Liver (tissue), 9 donors: ENCODE data around the gene CEBPG. TPM values are rescaled to one million over a fixed set of nuclear protein-coding genes. Genes with fewer than 3 reads are reported as not detected.

ENCODE experiments used
- DNase-seq: peaks from one replicate; pipeline ENCODE4 v3.0.0-alpha.2; 2017; ENCODE audit warnings: low spot score
- H3K27ac ChIP-seq, 2 donors: one replicate each; pipeline ENCODE4 v1.7.0; 2013; ENCODE audit warnings: inconsistent platforms in 2 of 2, low read length in 2 of 2, control low read depth in 1 of 2, low read depth in 1 of 2, mild to moderate bottlenecking in 1 of 2
- H3K27me3 ChIP-seq, 4 donors: one replicate each; pipeline versions ENCODE4 v1.6.1 to v1.7.0; 2013; ENCODE audit warnings: low read length in 3 of 4, inconsistent platforms in 1 of 4, mild to moderate bottlenecking in 1 of 4, moderate library complexity in 1 of 4; ENCODE audit not compliant: control insufficient read depth in 4 of 4, insufficient read depth in 4 of 4
- H3K36me3 ChIP-seq, 4 donors: one replicate each; pipeline versions ENCODE4 v1.6.1 to v1.7.0; 2013; ENCODE audit warnings: low read length in 3 of 4, mild to moderate bottlenecking in 3 of 4, low read depth in 1 of 4, moderate library complexity in 1 of 4; ENCODE audit not compliant: control insufficient read depth in 4 of 4, insufficient read depth in 3 of 4
- H3K4me1 ChIP-seq, 4 donors: one replicate each; pipeline versions ENCODE4 v1.6.1 to v1.7.0; 2013; ENCODE audit warnings: low read length in 3 of 4, mild to moderate bottlenecking in 3 of 4, moderate library complexity in 1 of 4; ENCODE audit not compliant: control insufficient read depth in 4 of 4, insufficient read depth in 4 of 4
- H3K4me3 ChIP-seq, 3 donors: one replicate each; pipeline versions ENCODE4 v1.6.1 to v1.7.0; 2013; ENCODE audit warnings: low read length in 3 of 3, control low read depth in 1 of 3, low read depth in 1 of 3, mild to moderate bottlenecking in 1 of 3
- H3K9ac ChIP-seq, 2 donors: one replicate each; pipeline ENCODE4 v1.7.0; 2013; ENCODE audit warnings: low read length in 2 of 2, mild to moderate bottlenecking in 2 of 2, moderate library complexity in 2 of 2, control low read depth in 1 of 2, low read depth in 1 of 2
- H3K9me3 ChIP-seq, 4 donors: one replicate each; pipeline versions ENCODE4 v1.6.1 to v1.7.0; 2013; ENCODE audit warnings: low read length in 3 of 4; ENCODE audit not compliant: control insufficient read depth in 4 of 4
- ATF3 ChIP-seq: IDR thresholded peaks from 2 replicates; pipeline ENCODE4 v1.6.1; 2016; ENCODE audit warnings: antibody characterized with exemption
- CTCF ChIP-seq: fragments of 150-350 bp; IDR thresholded peaks from 2 replicates; pipeline ENCODE4 v1.5.1; 2017; ENCODE audit warnings: improper control_type of control experiment, low read depth, low read length; ENCODE audit not compliant: missing input control
- EGR1 ChIP-seq, 2 donors: IDR thresholded peaks; 2 replicates each; pipeline ENCODE4 v1.6.1; 2016 to 2018; ENCODE audit warnings: antibody characterized with exemption in 2 of 2, low read depth in 2 of 2
- FOXA2 ChIP-seq: IDR thresholded peaks from 2 replicates; pipeline ENCODE4 v1.6.1; 2016; ENCODE audit warnings: antibody characterized with exemption
- GABPA ChIP-seq, 2 donors: IDR thresholded peaks in 1 of 2; conservative IDR thresholded peaks in 1 of 2; 2 replicates each; pipeline ENCODE4 v1.6.1; 2016; ENCODE audit warnings: antibody characterized with exemption in 2 of 2, mild to moderate bottlenecking in 1 of 2, moderate library complexity in 1 of 2
- HNF4A ChIP-seq, 2 donors: conservative IDR thresholded peaks; 2 replicates each; pipeline ENCODE4 v1.6.1; 2016; ENCODE audit warnings: antibody characterized with exemption in 2 of 2, mild to moderate bottlenecking in 2 of 2
- HNF4G ChIP-seq: IDR thresholded peaks from 2 replicates; pipeline ENCODE4 v1.6.1; 2016; ENCODE audit warnings: antibody characterized with exemption
- MAX ChIP-seq: IDR thresholded peaks from 2 replicates; pipeline ENCODE4 v1.6.1; 2016; ENCODE audit warnings: antibody characterized with exemption
- NR2F2 ChIP-seq: IDR thresholded peaks from 2 replicates; pipeline ENCODE4 v1.6.1; 2016; ENCODE audit warnings: antibody characterized with exemption
- REST ChIP-seq: IDR thresholded peaks from 2 replicates; pipeline ENCODE4 v1.6.1; 2016; ENCODE audit warnings: antibody characterized with exemption, mild to moderate bottlenecking
- RXRA ChIP-seq, 2 donors: IDR thresholded peaks; 2 replicates each; pipeline ENCODE4 v1.6.1; 2017 to 2018; ENCODE audit warnings: antibody characterized with exemption in 2 of 2, mild to moderate bottlenecking in 1 of 2
- SP1 ChIP-seq: IDR thresholded peaks from 2 replicates; pipeline ENCODE4 v1.6.1; 2018; ENCODE audit warnings: antibody characterized with exemption, mild to moderate bottlenecking
- TAF1 ChIP-seq: conservative IDR thresholded peaks from 2 replicates; pipeline ENCODE4 v1.6.1; 2016; ENCODE audit warnings: antibody characterized with exemption, mild to moderate bottlenecking
- YY1 ChIP-seq: IDR thresholded peaks from 2 replicates; pipeline ENCODE4 v1.6.1; 2016; ENCODE audit warnings: antibody characterized with exemption, mild to moderate bottlenecking
- ZBTB33 ChIP-seq: IDR thresholded peaks from 2 replicates; pipeline ENCODE4 v1.6.1; 2016; ENCODE audit warnings: antibody characterized with exemption
- WGBS: extraction: QIAGEN DNeasy Blood & Tissue Kit; methylation state at CpG from one replicate; pipeline ENCODE4 v1.1.7; 2013; 5-methylcytosine and 5-hydroxymethylcytosine counted together
- polyA plus RNA-seq, 2 donors: library from polyadenylated mRNA; stranded (reverse) in 1 of 2; unstranded in 1 of 2; fragments of 200-250 nt in 1 of 2; fragments of >200 nt in 1 of 2; fragmentation: Nextera tagmentation in 1 of 2; extraction: Ambion mirVana in 1 of 2; gene quantifications; one replicate each; pipeline versions ENCODE4 v1.2.1 to v1.2.3, GENCODE V29; 2013 to 2015
- total RNA-seq, 2 donors: library from RNA; depleted of rRNA; stranded (reverse); fragments of >200 nt; gene quantifications; one replicate each; pipeline ENCODE4 v1.2.3, GENCODE V29; 2014
- donor health status: healthy.
- donor health status: healthy.
- donor health status: healthy.
- donor health status: healthy.
- donor health status: healthy.

CEBPG gene
- total and polyA plus RNA-seq, 4 donors = 16.9 to 36.1 (median 24.2) TPM

- TF ChIP-seq YY1 = no peak
- no peak for TF ChIP-seq FOXA2
- no peak for TF ChIP-seq GABPA (IDR thresholded peaks at IDR 0.05 in 1 of 2, conservative IDR thresholded peaks at IDR 0.05 in 1 of 2)
- no peak for TF ChIP-seq TAF1
- TF ChIP-seq CTCF = no peak
- no peak for TF ChIP-seq HNF4G
- no peak for TF ChIP-seq EGR1 (IDR thresholded peaks at IDR 0.05; ENCODE audit: low read depth in 2 of 2)
- no peak for TF ChIP-seq RXRA (IDR thresholded peaks at IDR 0.05)
- TF ChIP-seq ATF3 = no peak
- TF ChIP-seq REST = no peak
- TF ChIP-seq ZBTB33 = no peak
- no peak for TF ChIP-seq SP1
- TF ChIP-seq HNF4A (conservative IDR thresholded peaks at IDR 0.05) = no peak
- TF ChIP-seq MAX = no peak
- no peaks in the 10 kb centered on the region for H3K36me3 ChIP-seq
- 83% methylated on average over 5 of the region's 5 CpGs for WGBS
- H3K9me3 ChIP-seq = no peaks in the 10 kb centered on the region
- no peak for DNase-seq
- no peak overlapping the region for H3K9ac ChIP-seq
- H3K4me3 ChIP-seq = no peak overlapping the region
- H3K27ac ChIP-seq = no peak overlapping the region
- H3K27me3 ChIP-seq = no peaks in the 10 kb centered on the region
- H3K4me1 ChIP-seq = peaks cover 0 to 4% (median 0%) of the 10 kb centered on the region in 4 donors
Measured at GRCh38 chr19:33368074-33368864, 5.2 kb upstream of the CEBPG start.

- Histone ChIP-seq H3K4me3 (no peak overlapping the region), H3K27ac (no peak overlapping the region), H3K9me3 (no peaks in the 10 kb centered on the region), H3K4me1 (peaks cover 0 to 19% (median 9%) of the 10 kb centered on the region in 4 donors), H3K36me3 (no peaks in the 10 kb centered on the region), H3K9ac (no peak overlapping the region), H3K27me3 (no peaks in the 10 kb centered on the region)
- no peak for DNase-seq
- 80% methylated on average over 4 of the region's 4 CpGs for WGBS
- TF ChIP-seq MAX (no peak), NR2F2 (no peak), SP1 (no peak), HNF4G (no peak), GABPA (IDR thresholded peaks at IDR 0.05 in 1 of 2, conservative IDR thresholded peaks at IDR 0.05 in 1 of 2) (no peak), HNF4A (conservative IDR thresholded peaks at IDR 0.05) (no peak), REST (no peak), CTCF (no peak), EGR1 (IDR thresholded peaks at IDR 0.05; ENCODE audit: low read depth in 2 of 2) (no peak)
Measured at GRCh38 chr19:33370783-33371182, 2.7 kb upstream of the CEBPG start.
